Measurements from ENCODE around the gene RNASE7. TPM values are rescaled to one million over a fixed set of nuclear protein-coding genes. Genes with fewer than 3 reads are reported as not detected.

The RNASE7 gene
- total RNA-seq, 1 donor from 2014 or later: 0.34 TPM

- H3K4me1 Mint-ChIP-seq: peaks cover 26% of the 10 kb centered on the region
- no peak overlapping the region for H3K4me3 Mint-ChIP-seq
- H3K27ac Mint-ChIP-seq: no peak overlapping the region
- no peaks in the 10 kb centered on the region for H3K9me3 Mint-ChIP-seq
- H3K36me3 Mint-ChIP-seq: peaks cover 30% of the 10 kb centered on the region
- no peak for DNase-seq (ENCODE audit: low spot score in 2 of 2, unreplicated experiment in 2 of 2)
- TF ChIP-seq CTCF (IDR thresholded peaks at IDR 0.05; ENCODE audit: unreplicated experiment): no peak
- H3K27me3 Mint-ChIP-seq (ENCODE audit: low read depth): no peaks in the 10 kb centered on the region
These were observed 23.4 kb upstream of the RNASE7 start for GRCh38 chr14:21018781-21019180.

GRCh38 chr14:21019366-21019765, 22.8 kb upstream of the RNASE7 start:
- Mint-ChIP-seq H3K27me3 (ENCODE audit: low read depth) (no peaks in the 10 kb centered on the region), H3K4me1 (peaks cover 32% of the 10 kb centered on the region), H3K9me3 (no peaks in the 10 kb centered on the region), H3K27ac (no peak overlapping the region), H3K36me3 (peaks cover 30% of the 10 kb centered on the region), H3K4me3 (no peak overlapping the region)
- no peak for TF ChIP-seq CTCF (IDR thresholded peaks at IDR 0.05; ENCODE audit: unreplicated experiment)
- DNase-seq (ENCODE audit: low spot score in 2 of 2, unreplicated experiment in 2 of 2): no peak

GRCh38 chr14:21020977-21021545, 21.1 kb upstream of the RNASE7 start:
- H3K27ac Mint-ChIP-seq: no peak overlapping the region

GRCh38 chr14:21022686-21023085, 19.5 kb upstream of the RNASE7 start:
- no peak for DNase-seq (ENCODE audit: low spot score in 2 of 2, unreplicated experiment in 2 of 2)
- Mint-ChIP-seq H3K9me3 (no peaks in the 10 kb centered on the region), H3K4me3 (peak overlapping the region; percentile 90), H3K27ac (peak overlapping the region; percentile 5), H3K4me1 (peaks cover 45% of the 10 kb centered on the region), H3K27me3 (ENCODE audit: low read depth) (no peaks in the 10 kb centered on the region), H3K36me3 (peaks cover 20% of the 10 kb centered on the region)
- no peak for TF ChIP-seq CTCF (IDR thresholded peaks at IDR 0.05; ENCODE audit: unreplicated experiment)

More at GRCh38 chr14:21020977-21021545, 21.1 kb upstream of the RNASE7 start:
- Mint-ChIP-seq H3K36me3 (peaks cover 30% of the 10 kb centered on the region), H3K27me3 (ENCODE audit: low read depth) (no peaks in the 10 kb centered on the region), H3K4me3 (no peak overlapping the region), H3K9me3 (no peaks in the 10 kb centered on the region), H3K4me1 (peaks cover 35% of the 10 kb centered on the region)
- TF ChIP-seq CTCF (IDR thresholded peaks at IDR 0.05; ENCODE audit: unreplicated experiment): no peak
- no peak for DNase-seq (ENCODE audit: low spot score in 2 of 2, unreplicated experiment in 2 of 2)

GRCh38 chr14:21023174-21023573, 19.0 kb upstream of the RNASE7 start:
- H3K9me3 Mint-ChIP-seq: no peaks in the 10 kb centered on the region
- peaks cover 45% of the 10 kb centered on the region for H3K4me1 Mint-ChIP-seq
- peaks cover 20% of the 10 kb centered on the region for H3K36me3 Mint-ChIP-seq
- peak overlapping the region; percentile 5 for H3K27ac Mint-ChIP-seq
- H3K27me3 Mint-ChIP-seq (ENCODE audit: low read depth): no peaks in the 10 kb centered on the region
- no peak for TF ChIP-seq CTCF (IDR thresholded peaks at IDR 0.05; ENCODE audit: unreplicated experiment)
- peak overlapping the region; percentile 90 for H3K4me3 Mint-ChIP-seq
- DNase-seq (ENCODE audit: low spot score in 2 of 2, unreplicated experiment in 2 of 2): no peak

Measured in mesothelial cell of epicardium (in vitro differentiated cells).